Measurements from ENCODE around the gene MORN3.
"Not testable (repeated sequence)": the region's sequence is repeated elsewhere in the genome, so short reads cannot be mapped to it uniquely, and the experiment has no call there.

Gene MORN3

GRCh38 chr12:121712461-121713256 lies 43.2 kb upstream of the MORN3 start, which contains the start of gene TMEM120B:
Gene TMEM120B (plus strand): TSS chr12:121712752. CDS start chr12:121712896, 144 bp downstream.
- no peak for TF ChIP-seq CTCF (IDR thresholded peaks at IDR 0.05; ENCODE audit: low read depth, low read length)

GRCh38 chr12:121712190-121712460 lies 42.7 kb upstream of the MORN3 start:
- no peak for TF ChIP-seq CTCF (IDR thresholded peaks at IDR 0.05; ENCODE audit: low read depth, low read length)
- peak; percentile 27 to 37 for DNase-seq (ENCODE audit: low read depth in 2 of 2)
- peak overlapping the region; percentile 61 to 95 for H3K4me3 ChIP-seq (replicated peaks in 1 of 2; ENCODE audit: low read depth in 2 of 2, low read length in 2 of 2)

More at GRCh38 chr12:121712461-121713256, 43.2 kb upstream of the MORN3 start, which contains the start of gene TMEM120B:
- DNase-seq (ENCODE audit: low read depth in 2 of 2), result peak; percentile 66 to 78
- peak within 1 kb of the TSS; percentile 95 to 97 for H3K4me3 ChIP-seq (replicated peaks in 1 of 2; ENCODE audit: low read depth in 2 of 2, low read length in 2 of 2)

GRCh38 chr12:121711361-121712189 lies 42.1 kb upstream of the MORN3 start:
- DNase-seq (ENCODE audit: low read depth in 2 of 2), result peak; percentile 34 to 36
- peak overlapping the region; percentile 61 to 95 for H3K4me3 ChIP-seq (replicated peaks in 1 of 2; ENCODE audit: low read depth in 2 of 2, low read length in 2 of 2)
- TF ChIP-seq CTCF (IDR thresholded peaks at IDR 0.05; ENCODE audit: low read depth, low read length), result no peak

DNA sequence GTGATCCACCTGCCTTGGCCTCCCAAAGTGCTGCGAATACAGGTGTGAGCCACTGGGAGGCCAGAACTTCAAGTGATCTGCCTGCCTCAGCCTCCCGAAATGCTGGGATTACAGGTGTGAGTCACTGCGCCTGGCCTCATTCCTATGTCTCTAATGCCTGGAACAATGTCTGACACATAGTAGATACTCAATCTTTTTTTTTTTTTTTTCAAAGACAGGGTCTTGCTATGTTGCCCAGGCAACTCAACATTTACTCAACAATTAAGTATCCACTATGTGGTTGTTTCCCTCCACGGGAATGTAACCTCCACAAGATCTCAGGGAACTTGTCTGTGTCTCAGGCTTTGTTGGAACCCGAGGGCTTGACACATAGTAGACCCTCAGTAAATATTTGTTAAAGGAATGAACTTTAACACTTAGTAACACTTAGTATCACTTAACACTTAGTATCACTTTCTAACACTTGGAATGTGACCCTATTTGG lies 40.1 kb upstream of the MORN3 start:
- H3K4me3 ChIP-seq (replicated peaks in 1 of 2; ENCODE audit: low read depth in 2 of 2, low read length in 2 of 2), result no peak overlapping the region
- peak; percentile 7 for TF ChIP-seq CTCF (IDR thresholded peaks at IDR 0.05; ENCODE audit: low read depth, low read length)
- peak; percentile 32 to 77 for DNase-seq (ENCODE audit: low read depth in 2 of 2)

GRCh38 chr12:121709064-121709424 lies 39.6 kb upstream of the MORN3 start:
- H3K4me3 ChIP-seq (replicated peaks in 1 of 2; ENCODE audit: low read depth in 2 of 2, low read length in 2 of 2); DNase-seq (ENCODE audit: low read depth in 2 of 2): not testable (repeated sequence)

DNA sequence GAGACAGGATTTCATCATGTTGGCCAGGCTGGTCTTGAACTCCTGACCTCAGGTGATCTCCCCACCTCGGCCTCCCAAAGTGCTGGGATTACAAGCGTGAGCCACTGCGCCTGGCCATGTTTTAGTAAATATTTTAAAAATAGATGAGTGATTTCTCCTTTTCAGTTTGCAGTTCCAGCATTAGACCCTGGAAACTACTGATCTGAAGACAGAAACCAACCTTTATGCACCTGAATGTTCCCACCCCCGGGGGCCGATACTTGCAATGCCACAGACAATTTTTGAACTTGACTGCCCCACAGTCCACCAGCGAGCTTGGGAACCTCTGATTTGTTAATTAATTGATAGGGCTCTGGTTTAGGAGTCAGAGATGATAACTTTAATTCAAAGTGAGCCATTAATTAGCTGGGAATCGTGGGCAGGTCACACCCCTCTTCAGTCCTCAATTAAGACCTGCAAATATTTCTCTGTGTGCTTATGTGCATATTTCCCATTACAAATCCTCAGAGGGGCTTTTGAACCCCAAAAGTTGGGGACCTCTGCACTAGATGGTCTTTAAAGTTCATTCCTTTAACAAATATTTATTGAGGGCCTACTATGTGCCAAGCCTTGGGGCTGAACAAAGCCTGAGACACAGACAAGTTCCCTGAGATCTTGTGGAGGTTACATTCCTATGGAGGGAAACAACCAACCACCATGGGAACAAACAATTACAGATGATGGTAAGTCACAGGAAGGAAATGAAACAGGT lies 39.0 kb upstream of the MORN3 start:
- H3K4me3 ChIP-seq (replicated peaks in 1 of 2; ENCODE audit: low read depth in 2 of 2, low read length in 2 of 2), result no peak overlapping the region
- DNase-seq (ENCODE audit: low read depth in 2 of 2), result no peak
- TF ChIP-seq CTCF (IDR thresholded peaks at IDR 0.05; ENCODE audit: low read depth, low read length), result no peak

Data from cardiac fibroblast (primary cell).